ENCODE data around the gene IGF2R.
A peak's percentile ranks its signal among the peaks of the same experiment; 100 is the strongest.
"Not testable (repeated sequence)": the region's sequence is repeated elsewhere in the genome, so short reads cannot be mapped to it uniquely, and the experiment has no call there.

IGF2R gene

GRCh38 chr6:160073272-160073671 lies 104.4 kb downstream of the IGF2R start:
- FAIRE-seq (no peak), DNase-seq (ENCODE audit: low spot score) (no peak)

- DNase-seq (ENCODE audit: low spot score): no peak
- no peak for FAIRE-seq
Observed at GRCh38 chr6:160076009-160076408, 107.1 kb downstream of the IGF2R start.

- DNase-seq (ENCODE audit: low spot score): no peak
- no peak for FAIRE-seq
Observed at GRCh38 chr6:160077024-160077423, 108.1 kb downstream of the IGF2R start.

GRCh38 chr6:160077526-160077925 lies 108.6 kb downstream of the IGF2R start:
- no peak for FAIRE-seq
- no peak for DNase-seq (ENCODE audit: low spot score)

- no peak for FAIRE-seq
Observed at GRCh38 chr6:160078883-160079685, 110.2 kb downstream of the IGF2R start.

GRCh38 chr6:160079686-160080043 lies 110.8 kb downstream of the IGF2R start:
- no peak for DNase-seq (ENCODE audit: low spot score)
- FAIRE-seq: no peak

More at GRCh38 chr6:160078883-160079685, 110.2 kb downstream of the IGF2R start:
- no peak for DNase-seq (ENCODE audit: low spot score)

- DNase-seq (ENCODE audit: low spot score): no peak
Observed at GRCh38 chr6:160080097-160080496, 111.2 kb downstream of the IGF2R start.

GRCh38 chr6:160081398-160081797 lies 112.5 kb downstream of the IGF2R start:
- FAIRE-seq (no peak), DNase-seq (ENCODE audit: low spot score) (no peak)

More at GRCh38 chr6:160080097-160080496, 111.2 kb downstream of the IGF2R start:
- FAIRE-seq: no peak

GRCh38 chr6:160082627-160083026 lies 113.7 kb downstream of the IGF2R start:
- DNase-seq (ENCODE audit: low spot score) (no peak), FAIRE-seq (no peak)

GRCh38 chr6:160084198-160084776 lies 115.4 kb downstream of the IGF2R start:
- no peak for FAIRE-seq

GRCh38 chr6:160085226-160085625 lies 116.3 kb downstream of the IGF2R start:
- FAIRE-seq: no peak
- DNase-seq (ENCODE audit: low spot score): no peak

More at GRCh38 chr6:160084198-160084776, 115.4 kb downstream of the IGF2R start:
- DNase-seq (ENCODE audit: low spot score): no peak

GRCh38 chr6:160085713-160086505 lies 117.0 kb downstream of the IGF2R start:
- DNase-seq (ENCODE audit: low spot score): no peak
- no peak for FAIRE-seq

- no peak for DNase-seq (ENCODE audit: low spot score)
- no peak for FAIRE-seq
Observed at GRCh38 chr6:160086754-160087153, 117.9 kb downstream of the IGF2R start.

- DNase-seq (ENCODE audit: low spot score): peak; percentile 31
- peak; percentile 11 for FAIRE-seq
Observed at GRCh38 chr6:160088069-160088783, 119.3 kb downstream of the IGF2R start.

GRCh38 chr6:160088784-160089533 lies 120.1 kb downstream of the IGF2R start:
- no peak for FAIRE-seq
- no peak for DNase-seq (ENCODE audit: low spot score)

- FAIRE-seq: no peak
- DNase-seq (ENCODE audit: low spot score): no peak
Observed at GRCh38 chr6:160089534-160089897, 120.6 kb downstream of the IGF2R start.

GRCh38 chr6:160090442-160091239 lies 121.8 kb downstream of the IGF2R start:
- not testable (repeated sequence) for DNase-seq (ENCODE audit: low spot score); FAIRE-seq

- not testable (repeated sequence) for DNase-seq (ENCODE audit: low spot score); FAIRE-seq
Observed at GRCh38 chr6:160092176-160092575, 123.3 kb downstream of the IGF2R start.

GRCh38 chr6:160092602-160093001 lies 123.7 kb downstream of the IGF2R start:
- FAIRE-seq: no peak
- DNase-seq (ENCODE audit: low spot score): no peak

- DNase-seq (ENCODE audit: low spot score) (no peak), FAIRE-seq (no peak)
Observed at GRCh38 chr6:160093061-160093460, 124.2 kb downstream of the IGF2R start.
